ENCODE measurements around the gene ENTHD1. TPM values are rescaled to one million over a fixed set of nuclear protein-coding genes. Genes with fewer than 3 reads are reported as not detected.

Gene ENTHD1
- total and polyA plus RNA-seq, 2 of the 8 experiments (the other 6 are each of a cell fraction or from before 2014, with no cell fraction given): not detected

DNA sequence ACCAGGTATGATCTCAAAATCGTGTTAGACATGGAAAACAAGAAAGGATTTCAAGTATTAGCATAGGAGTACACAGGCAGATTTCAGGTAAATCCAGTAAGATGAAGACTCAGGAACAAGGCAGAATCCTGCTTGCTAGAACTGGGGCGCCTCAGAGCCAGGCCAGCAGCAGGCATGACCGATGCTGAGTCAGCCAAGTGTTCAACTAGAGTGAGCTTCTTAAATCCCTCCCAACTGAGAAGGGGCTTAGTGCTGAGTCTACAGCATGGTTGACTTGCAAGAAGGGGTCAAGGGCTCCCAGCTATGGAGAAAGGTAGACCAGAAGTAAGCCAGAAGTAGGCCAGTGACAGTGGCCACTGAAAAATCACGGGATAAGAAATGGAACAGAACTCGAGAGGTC lies 19.8 kb upstream of the ENTHD1 start:
- Histone ChIP-seq H3K4me2 (ENCODE audit: insufficient read depth in 1 of 2, low read depth in 2 of 2, low read length in 2 of 2) (no peak overlapping the region), H4K8ac (ENCODE audit: extremely low read depth, insufficient read depth, low read length) (no peak overlapping the region), H2AFZ (ENCODE audit: low read length) (no peak overlapping the region), H3K4me3 (ENCODE audit: extremely low read depth in 1 of 4, insufficient read depth in 2 of 4, low read depth in 3 of 4, low read length in 4 of 4) (no peak overlapping the region), H3K56ac (replicated peaks; ENCODE audit: insufficient read length, low read depth, low read length) (no peak overlapping the region), H3K79me2 (ENCODE audit: control insufficient read depth in 1 of 2, insufficient read depth in 2 of 2, low read length in 2 of 2) (no peaks in the 10 kb centered on the region), H2BK5ac (ENCODE audit: low read depth, low read length) (no peak overlapping the region), H3K27ac (ENCODE audit: low read depth, low read length) (no peak overlapping the region), H3K23me2 (ENCODE audit: low read depth, low read length) (no peaks in the 10 kb centered on the region), H3K9me3 (ENCODE audit: insufficient read depth in 2 of 2, low read depth in 1 of 2, low read length in 1 of 2) (no peaks in the 10 kb centered on the region; a peak in 1 of 4 replicates), H2BK15ac (ENCODE audit: low read length) (no peak overlapping the region), H4K20me1 (replicated peaks in 1 of 2; ENCODE audit: control insufficient read depth in 1 of 2, insufficient read depth in 2 of 2, low read length in 2 of 2) (no peaks in the 10 kb centered on the region), H3K36me3 (ENCODE audit: control insufficient read depth in 2 of 4, insufficient read depth in 4 of 4, low read length in 3 of 4) (no peaks in the 10 kb centered on the region), H2BK120ac (replicated peaks; ENCODE audit: low read depth, low read length) (no peak overlapping the region), H3K23ac (ENCODE audit: insufficient read length) (no peak overlapping the region), H3K14ac (ENCODE audit: insufficient read length) (no peak overlapping the region), H2BK20ac (ENCODE audit: low read length) (no peak overlapping the region), H3K27me3 (replicated peaks in 1 of 4; ENCODE audit: control insufficient read depth in 3 of 4, extremely low read depth in 1 of 4, insufficient read depth in 3 of 4, low read length in 3 of 4) (peaks cover 0 to 1% (median 0%) of the 10 kb centered on the region in 4 experiments; a peak in 1 of 7 replicates), H2AK5ac (ENCODE audit: low read depth, low read length) (no peak overlapping the region), H4K5ac (ENCODE audit: insufficient read length, low read depth, low read length) (no peak overlapping the region), H2BK12ac (ENCODE audit: low read depth, low read length) (no peak overlapping the region), H3K4me1 (replicated peaks in 1 of 4; ENCODE audit: control insufficient read depth in 3 of 4, insufficient read depth in 4 of 4, low read length in 3 of 4) (peaks cover 0 to 7% (median 3%) of the 10 kb centered on the region in 4 experiments; a peak in 6 of 7 replicates), H4K91ac (replicated peaks; ENCODE audit: insufficient read length, low read length) (no peak overlapping the region), H3K79me1 (ENCODE audit: low read depth, low read length) (no peaks in the 10 kb centered on the region), H3K18ac (ENCODE audit: extremely low read depth, low read length) (no peak overlapping the region), H3K4ac (replicated peaks; ENCODE audit: insufficient read length, low read depth, low read length) (no peak overlapping the region), H3K9ac (replicated peaks in 1 of 4; ENCODE audit: extremely low read depth in 1 of 4, low read depth in 3 of 4, low read length in 3 of 4) (no peak overlapping the region)
- no peak for TF ChIP-seq RAD21 (IDR thresholded peaks at IDR 0.05 in 1 of 2, conservative IDR thresholded peaks at IDR 0.05 in 1 of 2; ENCODE audit: low read depth in 2 of 2, low read length in 2 of 2)
- WGBS, 2 experiments (ENCODE audit: extremely low coverage in 1 of 2, insufficient coverage in 1 of 2, insufficient read length in 1 of 2, insufficient replicate concordance in 2 of 2, low coverage in 1 of 2, low lambda C conversion rate in 2 of 2, missing lambda C conversion rate in 1 of 2): 92% methylated on average over 5 of the region's 5 CpGs; no CpG with 5 or more reads in 1 of the 2 experiments
- CTCF ChIA-PET (ENCODE audit: partially characterized antibody): interaction anchor here (1.6 to 2.6 kb wide), 3 partner anchors 12 to 114 kb away, joined by 3 to 8 read pairs (median 5); no protein-coding TSS in a partner anchor
- FAIRE-seq: no peak
- DNase-seq (ENCODE audit: low read depth in 1 of 2, low spot score in 2 of 2): no peak
- POLR2A ChIA-PET (ENCODE audit: partially characterized antibody): no interaction called here

Measured in H1 (cell line).